Kidney epithelial cell (primary cell): ENCODE data around the gene GLRA3. TPM values are rescaled to one million over a fixed set of nuclear protein-coding genes. Genes with fewer than 3 reads are reported as not detected.

ENCODE experiments used
- DNase-seq: peaks from one replicate; pipeline ENCODE4 v3.0.0-alpha.2; 2010; ENCODE audit warnings: low read depth
- H3K27me3 ChIP-seq: 2 replicates; pipeline ENCODE4 v1.6.0; 2011; ENCODE audit warnings: low read length; ENCODE audit not compliant: control insufficient read depth, insufficient read depth
- H3K36me3 ChIP-seq: 2 replicates; pipeline ENCODE4 v1.5.1; 2011; ENCODE audit warnings: low read length; ENCODE audit not compliant: control insufficient read depth, insufficient read depth
- H3K4me3 ChIP-seq: 2 replicates; pipeline ENCODE4 v1.5.1; 2011; ENCODE audit warnings: low read depth, mild to moderate bottlenecking, control low read depth, low read length
- total RNA-seq: library from RNA; depleted of rRNA; stranded (reverse); fragments of >200 nt; gene quantifications from 2 replicates; pipeline ENCODE4 v1.2.3, GENCODE V29; 2015
- TF ChIP-seq, protein P1 (sequence below): IDR thresholded peaks from 2 replicates; pipeline ENCODE4 v1.5.1; 2011; ENCODE audit warnings: mild to moderate bottlenecking, moderate library complexity, low read length, control low read depth, inconsistent platforms; ENCODE audit not compliant: insufficient read depth, poor library complexity, severe bottlenecking

Gene GLRA3
- total RNA-seq, 1 donor from 2014 or later = not detected

DNA sequence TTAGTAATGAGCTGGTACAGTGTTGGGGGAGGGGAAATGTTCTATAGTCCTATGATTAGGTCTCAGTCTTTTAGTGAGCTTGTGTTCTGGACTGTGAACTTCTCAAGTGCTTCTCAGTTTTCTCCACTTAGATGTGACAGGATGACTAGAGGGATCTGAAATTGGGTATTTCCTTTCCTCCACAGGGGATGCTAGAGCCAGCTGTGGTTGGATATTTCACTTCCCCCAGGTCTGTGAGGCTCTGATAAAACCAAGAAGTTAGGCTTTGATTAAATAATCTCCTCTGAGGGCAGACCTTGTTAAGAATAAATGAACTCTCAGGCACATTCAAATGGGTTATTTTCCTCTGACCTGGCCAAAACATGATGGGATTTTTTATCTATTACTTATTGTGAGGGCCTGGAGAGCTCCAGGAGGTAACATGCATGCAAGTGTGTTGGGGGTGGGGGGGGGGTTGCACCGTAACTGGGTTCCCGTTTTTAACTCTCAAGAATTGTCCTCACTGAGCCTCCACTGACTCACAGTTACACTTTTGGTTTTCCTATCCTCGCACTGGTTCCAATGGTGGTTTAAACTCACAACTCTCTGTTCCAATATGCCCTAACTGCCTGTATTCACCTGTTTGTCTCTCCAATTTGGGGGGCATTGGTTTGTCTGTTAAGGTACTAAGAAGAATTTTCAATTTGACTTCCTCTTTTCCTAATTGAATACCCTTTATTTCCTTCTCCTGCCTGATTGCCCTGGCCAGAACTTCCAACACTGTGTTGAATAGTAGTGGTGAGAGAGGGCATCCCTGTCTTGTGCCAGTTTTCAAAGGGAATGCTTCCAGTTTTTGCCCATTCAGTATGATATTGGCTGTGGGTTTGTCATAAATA, 28.1 kb upstream of the GLRA3 start:
- Histone ChIP-seq H3K4me3 (no peak overlapping the region), H3K27me3 (no peaks in the 10 kb centered on the region), H3K36me3 (no peaks in the 10 kb centered on the region)
- TF ChIP-seq, protein P1, sequence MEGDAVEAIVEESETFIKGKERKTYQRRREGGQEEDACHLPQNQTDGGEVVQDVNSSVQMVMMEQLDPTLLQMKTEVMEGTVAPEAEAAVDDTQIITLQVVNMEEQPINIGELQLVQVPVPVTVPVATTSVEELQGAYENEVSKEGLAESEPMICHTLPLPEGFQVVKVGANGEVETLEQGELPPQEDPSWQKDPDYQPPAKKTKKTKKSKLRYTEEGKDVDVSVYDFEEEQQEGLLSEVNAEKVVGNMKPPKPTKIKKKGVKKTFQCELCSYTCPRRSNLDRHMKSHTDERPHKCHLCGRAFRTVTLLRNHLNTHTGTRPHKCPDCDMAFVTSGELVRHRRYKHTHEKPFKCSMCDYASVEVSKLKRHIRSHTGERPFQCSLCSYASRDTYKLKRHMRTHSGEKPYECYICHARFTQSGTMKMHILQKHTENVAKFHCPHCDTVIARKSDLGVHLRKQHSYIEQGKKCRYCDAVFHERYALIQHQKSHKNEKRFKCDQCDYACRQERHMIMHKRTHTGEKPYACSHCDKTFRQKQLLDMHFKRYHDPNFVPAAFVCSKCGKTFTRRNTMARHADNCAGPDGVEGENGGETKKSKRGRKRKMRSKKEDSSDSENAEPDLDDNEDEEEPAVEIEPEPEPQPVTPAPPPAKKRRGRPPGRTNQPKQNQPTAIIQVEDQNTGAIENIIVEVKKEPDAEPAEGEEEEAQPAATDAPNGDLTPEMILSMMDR = no peak
- DNase-seq = no peak

DNA sequence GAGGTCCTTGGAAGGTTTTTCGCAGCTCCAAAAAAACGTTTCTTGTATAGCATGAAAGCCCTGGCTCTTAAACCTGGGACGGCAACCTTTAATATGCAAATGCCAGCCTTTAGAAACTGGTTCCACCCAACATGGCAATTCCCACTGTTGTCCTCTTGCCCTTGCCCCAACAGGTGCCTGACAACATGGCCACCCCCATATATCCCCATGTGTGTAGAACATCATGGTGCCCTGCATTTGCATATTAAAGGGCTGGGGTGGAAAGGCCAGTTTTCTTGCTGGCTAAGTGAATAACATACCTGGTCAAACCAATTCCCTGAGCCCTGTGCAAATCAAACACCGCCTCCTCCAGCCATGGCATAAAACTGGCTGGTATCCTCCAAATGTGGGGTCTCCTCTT, 26.0 kb upstream of the GLRA3 start:
- TF ChIP-seq, protein P1 = no peak
- no peak for DNase-seq
- H3K27me3 ChIP-seq = no peaks in the 10 kb centered on the region
- no peak overlapping the region for H3K4me3 ChIP-seq
- no peaks in the 10 kb centered on the region for H3K36me3 ChIP-seq

DNA sequence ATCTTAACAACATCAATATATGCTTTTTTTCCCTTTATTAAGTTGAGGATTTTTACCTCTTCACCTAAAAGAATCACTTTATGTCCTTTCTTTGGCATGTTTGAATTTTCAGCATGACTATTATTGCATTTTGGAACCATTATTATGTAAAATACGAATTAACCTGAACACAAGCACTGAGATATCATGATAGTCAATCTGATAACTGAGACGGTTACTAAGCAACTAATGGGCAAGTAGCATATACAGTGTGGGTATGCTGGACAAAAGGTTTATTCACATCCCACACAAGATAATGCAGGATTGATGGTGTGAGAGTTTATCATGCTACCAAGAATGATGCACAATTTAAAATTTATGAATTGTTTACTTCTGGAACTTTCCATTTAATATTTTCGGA, 24.6 kb upstream of the GLRA3 start:
- Histone ChIP-seq H3K36me3 (no peaks in the 10 kb centered on the region), H3K4me3 (no peak overlapping the region), H3K27me3 (no peaks in the 10 kb centered on the region)
- TF ChIP-seq, protein P1 = no peak
- no peak for DNase-seq

DNA sequence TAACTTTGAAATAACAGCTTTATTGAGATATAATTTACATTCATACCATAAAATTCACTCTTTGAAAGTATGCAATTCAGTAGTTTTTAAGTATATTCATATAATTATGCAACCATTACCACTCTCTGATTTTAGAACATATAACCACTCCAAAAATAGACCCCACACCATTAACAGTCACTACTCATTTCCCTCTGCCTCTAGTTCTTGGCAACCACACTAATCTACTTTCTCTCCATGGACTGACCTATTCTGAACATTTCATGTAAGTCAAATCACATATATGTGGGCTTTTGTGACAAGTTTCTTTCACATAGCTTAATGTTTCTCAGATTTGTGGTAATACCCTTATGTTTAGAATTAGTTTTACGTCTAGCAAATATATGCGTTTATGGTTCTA, 19.5 kb upstream of the GLRA3 start:
- no peaks in the 10 kb centered on the region for H3K36me3 ChIP-seq
- no peak overlapping the region for H3K4me3 ChIP-seq
- no peak for DNase-seq
- H3K27me3 ChIP-seq = no peaks in the 10 kb centered on the region
- TF ChIP-seq, protein P1 = no peak

DNA sequence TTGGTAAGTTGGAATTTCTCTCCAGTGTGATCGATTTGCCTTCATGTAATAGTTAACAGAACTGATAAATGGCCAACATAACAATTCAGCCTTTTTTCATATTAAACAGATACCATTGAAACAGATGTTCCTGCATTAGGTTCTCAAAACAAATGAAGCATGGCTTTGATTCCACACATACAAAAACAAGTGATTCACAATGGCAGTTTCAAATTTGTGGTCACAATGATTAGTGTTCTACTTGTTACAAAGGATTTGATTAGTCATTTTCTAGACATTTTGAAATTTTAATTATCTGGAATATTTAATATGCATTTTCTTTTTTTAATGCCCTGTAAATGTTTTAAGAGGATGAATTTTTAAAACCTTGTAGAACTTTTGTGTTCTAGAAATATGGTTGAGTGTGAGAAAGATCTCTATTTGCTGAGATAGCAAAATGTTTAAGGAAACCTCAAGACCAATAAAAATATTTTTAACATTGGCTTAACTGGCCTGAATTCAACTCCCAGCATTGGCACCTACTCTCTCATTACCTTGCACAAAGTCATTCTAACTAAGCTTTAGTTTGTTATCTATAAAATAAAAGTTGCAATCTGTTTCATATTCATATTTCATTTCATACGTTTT, 18.9 kb upstream of the GLRA3 start:
- no peaks in the 10 kb centered on the region for H3K27me3 ChIP-seq

More for the DNA sequence above, 18.9 kb upstream of the GLRA3 start:
- Histone ChIP-seq H3K36me3 (no peaks in the 10 kb centered on the region), H3K4me3 (no peak overlapping the region)
- DNase-seq = no peak
- TF ChIP-seq, protein P1 = no peak
